AG09309 (cell line): Measurements from ENCODE around the gene MREG.

ENCODE experiments used
- DNase-seq: peaks from one replicate; pipeline ENCODE4 v3.0.0-alpha.2; 2010; ENCODE audit warnings: low read depth
- H3K4me3 ChIP-seq: 2 replicates; pipeline ENCODE4 v1.5.1; 2011; ENCODE audit warnings: mild to moderate bottlenecking, low read depth, low read length, moderate library complexity; ENCODE audit not compliant: control insufficient read depth
- TF ChIP-seq, protein P1 (sequence below): IDR thresholded peaks from 2 replicates; pipeline ENCODE4 v1.5.1; 2011; ENCODE audit warnings: mild to moderate bottlenecking, low read depth, low read length, inconsistent platforms; ENCODE audit not compliant: insufficient read depth, control insufficient read depth; ENCODE audit errors: missing control alignments

MREG gene

DNA sequence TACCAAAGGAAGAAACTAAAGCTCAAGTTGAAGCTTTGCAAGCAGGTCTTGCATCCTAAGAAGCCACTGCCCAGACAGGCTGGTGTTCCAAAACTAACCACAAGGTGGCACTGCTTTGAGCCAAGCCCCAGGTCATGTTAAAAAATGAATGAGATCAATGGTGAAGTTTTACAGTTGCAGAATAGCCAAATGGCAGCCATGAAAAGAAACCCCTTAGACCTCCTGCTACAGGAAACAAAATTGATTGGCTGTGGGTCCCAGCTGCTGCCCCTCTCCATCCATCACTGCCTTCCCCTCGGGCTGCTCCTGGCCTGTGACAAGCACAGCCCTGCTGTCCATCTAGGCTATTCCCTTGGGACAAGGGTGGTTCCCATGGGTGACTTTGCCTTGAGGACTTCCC lies 20.7 kb upstream of the MREG start:
- TF ChIP-seq, protein P1, sequence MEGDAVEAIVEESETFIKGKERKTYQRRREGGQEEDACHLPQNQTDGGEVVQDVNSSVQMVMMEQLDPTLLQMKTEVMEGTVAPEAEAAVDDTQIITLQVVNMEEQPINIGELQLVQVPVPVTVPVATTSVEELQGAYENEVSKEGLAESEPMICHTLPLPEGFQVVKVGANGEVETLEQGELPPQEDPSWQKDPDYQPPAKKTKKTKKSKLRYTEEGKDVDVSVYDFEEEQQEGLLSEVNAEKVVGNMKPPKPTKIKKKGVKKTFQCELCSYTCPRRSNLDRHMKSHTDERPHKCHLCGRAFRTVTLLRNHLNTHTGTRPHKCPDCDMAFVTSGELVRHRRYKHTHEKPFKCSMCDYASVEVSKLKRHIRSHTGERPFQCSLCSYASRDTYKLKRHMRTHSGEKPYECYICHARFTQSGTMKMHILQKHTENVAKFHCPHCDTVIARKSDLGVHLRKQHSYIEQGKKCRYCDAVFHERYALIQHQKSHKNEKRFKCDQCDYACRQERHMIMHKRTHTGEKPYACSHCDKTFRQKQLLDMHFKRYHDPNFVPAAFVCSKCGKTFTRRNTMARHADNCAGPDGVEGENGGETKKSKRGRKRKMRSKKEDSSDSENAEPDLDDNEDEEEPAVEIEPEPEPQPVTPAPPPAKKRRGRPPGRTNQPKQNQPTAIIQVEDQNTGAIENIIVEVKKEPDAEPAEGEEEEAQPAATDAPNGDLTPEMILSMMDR: peak; percentile 87
- no peak overlapping the region for H3K4me3 ChIP-seq
- peak; percentile 42 for DNase-seq

GRCh38 chr2:216033403-216033802 lies 20.1 kb upstream of the MREG start:
- no peak for DNase-seq
- TF ChIP-seq, protein P1: no peak
- H3K4me3 ChIP-seq: no peak overlapping the region

- no peak overlapping the region for H3K4me3 ChIP-seq
- TF ChIP-seq, protein P1: no peak
- DNase-seq: peak; percentile 65
These were observed 18.8 kb upstream of the MREG start for GRCh38 chr2:216031960-216032689.

- no peak for DNase-seq
- TF ChIP-seq, protein P1: no peak
- no peak overlapping the region for H3K4me3 ChIP-seq
These were observed 16.9 kb upstream of the MREG start for GRCh38 chr2:216030216-216030615.

DNA sequence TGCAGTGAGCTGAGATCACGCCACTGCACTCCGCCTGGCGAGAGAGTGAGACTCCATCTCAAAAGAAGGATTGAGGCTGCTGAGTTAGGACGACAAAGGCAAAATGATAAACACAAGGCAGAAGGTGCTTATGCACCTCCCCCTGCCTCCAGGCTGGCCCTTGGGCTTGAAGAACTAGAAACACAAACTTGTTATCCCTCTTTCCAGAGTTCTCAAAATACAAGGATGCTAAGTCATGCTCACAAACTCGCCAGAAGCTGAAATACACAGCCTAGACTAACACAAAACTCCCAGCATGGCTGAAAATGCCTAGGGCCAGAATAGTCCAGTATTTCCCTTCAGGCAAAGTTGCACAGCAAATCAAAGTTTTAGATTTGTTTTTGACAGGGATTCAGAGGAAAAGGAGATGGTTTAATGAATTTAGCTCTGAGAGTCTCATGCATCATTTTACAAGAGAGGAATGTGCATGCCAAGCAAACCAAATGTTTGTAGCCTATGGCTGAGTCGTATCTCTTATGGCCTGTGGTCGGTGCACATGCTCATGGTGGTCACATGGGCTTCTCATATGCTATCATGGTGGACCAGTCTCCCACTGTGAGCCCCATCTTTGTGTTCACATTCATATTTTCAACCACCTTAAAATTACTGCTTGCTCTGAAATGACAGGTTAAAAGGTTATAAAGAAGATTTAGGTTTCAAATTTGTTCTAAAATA lies 16.2 kb upstream of the MREG start:
- TF ChIP-seq, protein P1: no peak
- no peak overlapping the region for H3K4me3 ChIP-seq
- no peak for DNase-seq

DNA sequence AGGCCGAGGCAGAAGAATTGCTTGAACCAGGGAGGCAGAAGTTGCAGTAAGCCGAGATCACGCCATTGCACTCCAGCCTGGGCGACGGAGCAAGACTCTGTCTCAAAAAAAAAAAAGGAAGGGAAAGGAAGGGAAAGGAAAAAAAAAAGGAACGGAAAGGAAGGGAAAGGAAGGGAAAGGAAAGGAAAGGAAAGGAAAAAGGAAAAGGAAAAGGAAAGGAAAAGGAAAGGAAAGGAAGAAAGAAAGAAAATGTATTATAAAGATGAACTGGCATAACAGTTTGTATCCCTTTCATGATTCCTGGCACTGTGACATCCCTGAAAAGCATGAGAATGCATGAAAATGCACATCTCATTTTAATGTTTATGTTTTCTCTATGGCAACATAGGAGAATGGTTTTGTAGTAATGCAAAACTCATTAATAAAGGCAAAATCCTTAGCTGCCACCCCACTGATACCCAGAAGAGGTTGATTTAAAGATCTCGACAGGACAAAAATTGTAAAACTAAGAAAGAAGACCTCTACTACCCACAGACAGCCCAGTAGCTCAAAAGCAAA lies 11.5 kb upstream of the MREG start:
- H3K4me3 ChIP-seq: no peak overlapping the region
- no peak for DNase-seq
- TF ChIP-seq, protein P1: no peak
